A172 (cell line): ENCODE results near the gene KCTD1. TPM values are rescaled to one million over a fixed set of nuclear protein-coding genes. Genes with fewer than 3 reads are reported as not detected.

Experiments
- DNase-seq: peaks from one replicate; pipeline ENCODE4 v3.0.0-alpha.2; 2015; ENCODE audit warnings: low spot score
- total RNA-seq: library from RNA; depleted of rRNA; stranded (reverse); fragments of >200 nt; shearing (Covaris generic); gene quantifications from 2 replicates; pipeline ENCODE4 v1.2.3, GENCODE V29; 2014

KCTD1 gene
- total RNA-seq, 1 experiment from 2014 or later = 12.3 TPM

DNA sequence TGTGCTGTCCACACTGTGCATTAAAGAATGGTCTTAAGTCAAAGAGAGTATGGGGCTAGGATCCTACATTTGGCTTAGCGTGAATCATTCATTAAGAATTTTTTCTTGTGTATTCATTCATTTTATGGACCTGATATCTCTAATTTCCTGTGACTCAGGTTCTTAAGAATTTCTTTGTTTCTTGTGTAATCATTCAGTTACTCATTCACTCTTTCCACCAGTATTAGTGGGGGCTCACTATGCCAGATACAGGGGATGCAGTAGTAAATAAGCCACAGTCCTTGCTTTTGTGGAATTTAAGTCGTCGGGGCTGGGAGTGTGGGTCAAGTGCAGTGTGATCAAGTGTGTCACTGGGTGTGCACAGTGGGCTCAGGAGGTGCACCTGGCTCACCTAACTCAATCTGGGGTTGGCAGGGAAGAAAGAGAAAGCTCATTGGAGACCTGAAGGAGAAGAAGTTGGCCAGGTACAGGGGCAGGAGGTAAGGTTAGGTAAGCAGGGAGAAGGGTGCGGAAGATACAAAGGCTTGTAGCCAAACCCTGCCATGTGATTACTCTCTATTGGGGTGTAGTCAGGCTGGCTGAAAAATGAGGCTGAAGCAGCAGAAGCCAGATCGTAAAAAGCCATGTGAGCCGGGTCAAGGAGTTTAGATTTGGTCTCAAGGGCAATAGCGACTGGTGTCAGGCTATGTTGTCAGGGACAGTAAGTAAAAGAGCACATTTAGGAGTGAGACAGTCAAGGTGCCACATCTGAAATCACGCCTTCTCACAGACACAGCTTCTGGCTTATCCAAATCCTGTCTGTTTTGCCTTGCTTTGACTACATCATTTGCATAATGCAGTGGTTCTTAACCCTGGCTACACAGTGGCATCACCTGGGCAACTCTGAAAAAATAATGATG lies 67.2 kb downstream of the KCTD1 start:
- peak; percentile 97 for DNase-seq

DNA sequence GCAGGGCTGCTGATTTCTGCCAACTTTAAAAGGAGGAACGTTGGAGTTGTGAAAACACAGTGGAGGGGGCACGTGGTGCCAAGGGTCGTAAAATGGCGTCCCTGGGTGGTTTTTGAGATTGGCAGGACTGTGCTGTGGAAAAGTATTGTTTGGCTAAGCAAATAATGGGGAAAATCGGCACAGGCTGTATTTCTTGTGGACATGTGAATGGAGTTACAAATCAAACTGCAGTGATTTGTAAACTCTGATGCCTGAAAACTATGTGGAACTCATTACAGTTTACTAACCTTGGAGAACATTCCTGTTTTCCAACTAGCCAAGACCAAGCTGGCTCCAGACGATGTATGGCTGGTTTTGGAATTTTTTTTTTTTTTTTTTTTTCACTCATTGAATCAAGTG lies 68.7 kb downstream of the KCTD1 start:
- peak; percentile 26 for DNase-seq

DNA sequence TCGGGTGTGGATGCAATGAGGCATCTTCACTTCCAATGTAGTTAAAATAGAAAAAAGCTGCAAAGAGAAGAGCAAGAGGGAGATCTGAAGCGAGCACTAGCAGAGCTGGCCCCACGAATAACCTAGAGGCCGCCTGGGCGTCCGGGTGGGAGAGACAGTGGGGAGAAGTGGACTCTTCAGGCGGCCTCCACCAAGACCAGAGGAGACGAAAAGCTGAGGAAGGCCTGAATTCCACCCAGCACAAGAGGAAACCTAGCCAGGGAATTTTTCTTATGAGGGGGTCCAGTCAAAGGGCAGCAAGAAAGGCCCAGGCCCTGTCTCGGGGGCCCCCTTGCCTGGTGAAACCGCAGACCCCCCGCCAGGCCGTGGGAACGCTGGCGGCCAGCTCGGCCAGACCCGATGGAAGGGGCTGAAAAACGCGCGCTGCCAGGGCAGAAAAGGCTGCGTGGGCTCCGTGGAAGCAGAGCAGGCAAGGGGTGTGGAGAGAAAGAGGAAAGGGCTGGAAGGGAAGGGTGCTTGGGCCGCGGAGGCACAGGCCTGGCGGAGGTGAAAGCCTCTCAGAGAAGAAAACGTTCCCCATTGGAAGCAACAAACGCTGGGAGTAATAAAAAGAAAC lies 69.2 kb downstream of the KCTD1 start:
- no peak for DNase-seq

DNA sequence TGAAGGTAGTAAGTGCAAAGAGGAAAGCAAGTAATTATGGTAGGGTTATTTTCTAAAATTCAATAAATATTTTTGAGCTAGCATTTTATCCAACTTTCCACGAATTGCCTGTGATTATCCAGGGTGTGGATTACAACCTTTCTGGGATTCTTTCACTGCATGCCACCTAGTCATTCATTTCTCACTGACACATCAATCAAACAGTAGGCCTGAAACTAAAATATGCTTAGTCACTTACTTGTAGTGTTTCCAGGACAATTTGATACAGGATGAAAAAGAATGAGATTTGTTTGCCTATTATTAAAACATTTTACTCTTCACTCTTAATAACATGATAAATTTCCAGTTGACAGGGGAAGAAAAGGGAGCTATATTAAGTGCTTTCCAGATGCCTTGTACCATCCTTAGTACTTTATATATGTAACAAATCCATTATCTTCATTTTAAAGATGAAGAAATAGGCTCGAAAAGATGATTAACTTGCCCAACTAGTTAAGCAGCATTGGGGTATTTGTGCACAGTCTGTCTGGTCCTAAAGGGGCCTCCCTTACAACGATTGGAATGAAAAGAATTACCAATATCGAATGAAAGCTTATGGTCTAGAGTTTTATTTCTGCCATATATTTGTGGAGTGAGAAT lies 70.4 kb downstream of the KCTD1 start:
- DNase-seq = peak; percentile 34

DNA sequence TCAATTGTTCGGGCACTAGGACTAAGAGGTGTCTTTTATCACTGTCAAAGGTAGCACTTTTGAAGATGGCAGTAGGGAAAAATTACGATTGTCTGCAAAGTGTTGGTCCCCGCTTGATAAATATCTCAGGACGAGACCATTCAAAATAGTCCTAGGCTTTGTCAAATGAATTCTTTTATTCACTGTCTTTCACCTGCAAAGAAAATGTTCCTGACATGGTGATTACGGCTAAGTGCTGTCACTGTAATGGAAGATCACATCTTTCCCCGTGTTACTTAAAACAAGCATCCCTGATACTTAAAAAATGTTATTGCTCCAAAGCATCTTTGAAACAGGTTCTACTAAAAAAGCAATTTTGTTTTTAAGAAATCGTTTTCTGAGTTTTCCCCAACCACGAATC lies 71.7 kb downstream of the KCTD1 start:
- no peak for DNase-seq

DNA sequence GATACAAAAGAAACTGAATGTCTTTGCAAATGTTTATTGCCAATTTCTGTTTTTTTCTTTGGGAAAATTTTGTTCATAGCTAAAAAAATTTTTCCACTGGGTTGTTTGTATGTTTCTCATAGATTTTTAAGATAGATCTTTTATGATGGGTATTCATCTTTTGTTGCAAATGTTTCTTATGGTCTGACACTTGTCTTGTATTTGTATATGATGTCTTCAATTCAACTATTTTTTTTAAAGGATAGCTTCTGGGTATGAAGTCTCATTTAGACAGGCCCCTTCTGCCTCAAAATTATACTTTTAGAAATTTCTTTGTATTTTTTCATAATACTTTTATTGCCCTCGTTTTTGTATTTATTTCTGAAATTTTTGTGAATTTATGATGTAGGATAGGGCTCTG lies 73.8 kb downstream of the KCTD1 start:
- no peak for DNase-seq

DNA sequence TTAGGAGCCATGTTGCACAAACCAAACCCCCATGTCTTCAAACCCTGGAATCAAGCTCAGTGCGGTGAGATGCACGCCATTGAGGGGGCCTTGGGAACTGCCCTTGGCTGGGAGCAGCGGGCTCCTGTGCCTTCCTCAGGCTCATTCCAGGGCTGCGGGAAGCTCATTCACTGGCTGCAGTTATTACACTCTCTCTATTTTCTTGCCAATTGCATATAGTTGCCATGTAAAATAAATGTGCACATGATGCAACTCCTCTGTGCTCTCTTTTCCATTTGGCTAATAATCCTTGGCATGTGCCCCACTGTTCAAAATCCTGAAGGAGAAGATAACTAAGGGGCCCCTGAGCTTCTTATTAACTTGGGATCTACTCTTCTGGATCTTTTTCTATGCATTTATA lies 74.7 kb downstream of the KCTD1 start:
- DNase-seq = no peak

DNA sequence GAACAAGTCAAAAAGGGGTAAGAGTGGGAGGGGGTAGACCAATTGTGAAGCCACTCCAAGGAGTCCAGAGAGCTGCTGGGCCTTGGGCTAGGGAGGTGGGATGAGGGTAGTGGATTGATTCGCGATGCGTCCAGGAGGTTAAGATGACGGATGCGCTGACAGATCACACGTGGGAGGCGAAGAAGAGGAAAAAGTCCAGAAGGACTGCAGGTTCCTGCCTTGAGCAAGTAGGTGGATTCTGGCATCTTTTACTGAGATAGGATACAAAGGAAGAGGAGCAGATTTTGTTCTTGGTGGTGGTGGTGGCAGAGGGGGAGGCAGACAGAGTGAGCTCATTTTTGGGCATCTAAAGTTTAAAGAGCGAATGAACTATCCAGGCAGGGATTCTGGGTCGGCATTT lies 76.5 kb downstream of the KCTD1 start:
- DNase-seq = no peak

DNA sequence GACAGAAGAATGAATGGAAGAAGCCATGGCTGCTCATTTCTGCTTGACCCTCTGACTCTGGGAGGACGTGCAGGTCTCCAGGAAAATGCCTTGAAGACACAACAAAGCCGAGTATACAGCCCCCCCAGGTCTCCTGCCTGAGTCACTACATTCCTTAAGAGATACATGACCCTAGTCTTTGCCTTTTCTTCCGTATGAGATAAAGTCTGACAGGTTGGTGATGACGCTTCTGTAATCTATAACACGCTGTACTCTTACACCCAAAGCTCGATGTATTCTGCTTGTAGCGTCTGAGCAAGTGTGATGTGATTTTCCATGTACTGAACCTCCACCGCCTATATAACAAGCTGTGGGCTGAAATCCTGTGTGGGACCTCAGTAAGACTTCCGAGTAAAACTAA lies 77.3 kb downstream of the KCTD1 start:
- DNase-seq = peak; percentile 73

DNA sequence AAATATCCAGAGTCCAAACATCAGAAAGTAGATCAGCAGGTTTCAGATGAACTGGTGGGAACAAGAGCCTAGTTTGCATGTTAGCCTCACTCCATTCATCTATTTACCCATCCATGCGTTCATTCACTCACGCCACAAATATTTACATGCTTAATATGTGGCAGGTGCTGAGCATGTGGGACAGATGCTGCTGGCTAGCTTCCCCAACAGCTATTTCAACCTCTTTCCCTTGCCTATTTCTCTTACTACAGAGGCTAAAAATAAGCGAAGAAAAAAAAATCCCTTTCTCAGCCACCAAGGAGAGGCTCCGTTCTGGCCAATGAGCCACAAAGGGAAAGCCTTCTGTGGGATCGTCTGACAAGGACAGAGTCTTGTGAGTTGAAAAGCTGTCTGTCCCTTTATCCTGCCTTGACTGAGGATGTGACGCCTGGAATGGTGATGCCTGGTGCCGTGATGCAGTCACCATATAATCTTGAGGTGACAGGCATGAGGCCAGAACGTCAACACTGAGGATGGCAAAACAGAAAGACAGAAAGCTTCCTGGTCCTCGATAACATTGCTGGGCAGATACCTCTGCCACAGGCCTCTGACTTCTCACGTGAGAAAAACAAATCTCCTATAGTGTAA lies 78.2 kb downstream of the KCTD1 start:
- DNase-seq = no peak

DNA sequence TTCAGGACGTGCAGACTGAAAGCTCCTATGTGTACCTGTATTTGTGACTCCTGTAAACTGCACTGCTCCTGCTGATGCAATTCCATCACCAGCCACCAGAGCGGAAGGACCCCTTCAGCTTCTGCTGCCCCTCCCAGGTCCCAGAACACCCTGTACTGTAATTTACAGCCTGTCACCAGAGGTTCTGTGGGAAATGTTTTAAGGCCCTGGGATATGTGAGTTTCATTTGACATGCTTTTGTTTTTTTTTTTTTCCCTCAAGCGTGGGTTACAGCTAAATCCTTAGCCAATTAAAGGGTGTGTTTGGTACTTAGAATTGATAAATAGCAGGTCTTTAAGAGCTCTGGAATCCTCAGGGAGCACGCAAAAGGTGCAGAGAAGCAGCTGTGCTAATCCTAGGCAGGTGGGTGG lies 79.4 kb downstream of the KCTD1 start:
- peak; percentile 71 for DNase-seq

DNA sequence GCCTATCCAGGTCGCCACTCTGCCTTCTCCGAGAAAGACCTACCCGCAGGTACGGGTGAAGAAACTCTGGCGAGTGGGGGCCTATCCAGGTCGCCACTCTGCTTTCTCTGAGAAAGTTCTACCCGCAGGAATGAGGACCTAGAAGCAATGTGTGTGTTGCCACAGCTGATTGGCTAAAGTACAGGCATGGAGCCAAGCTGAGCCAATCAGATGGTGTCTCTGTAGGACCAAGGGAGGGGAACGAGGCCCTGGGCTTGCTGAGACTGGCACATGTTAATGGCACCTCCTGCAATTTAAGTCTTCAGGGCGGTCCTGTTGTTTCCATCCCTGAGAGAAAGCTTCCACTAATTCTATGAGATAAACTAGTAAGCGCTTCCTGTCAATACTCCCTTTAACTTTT lies 82.3 kb downstream of the KCTD1 start:
- no peak for DNase-seq

DNA sequence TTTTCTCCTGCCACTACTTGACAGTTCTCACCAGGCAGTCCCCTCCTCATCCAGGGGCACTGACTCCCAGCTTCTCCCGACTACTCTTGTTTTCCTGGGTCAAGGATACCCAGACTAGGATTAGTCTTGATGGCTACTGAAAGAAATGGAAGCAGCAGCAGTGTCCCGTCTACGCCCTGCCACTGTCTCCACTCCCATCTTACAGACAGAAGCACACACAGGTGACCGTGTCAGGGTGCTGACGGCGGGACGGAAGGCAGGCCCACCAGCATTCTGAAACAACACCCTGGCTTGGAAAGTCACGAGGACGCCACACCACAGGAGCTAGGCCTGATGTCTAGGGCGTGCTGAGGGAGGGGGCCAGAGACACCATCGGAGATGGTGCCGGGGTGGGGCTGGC lies 82.9 kb downstream of the KCTD1 start:
- no peak for DNase-seq

DNA sequence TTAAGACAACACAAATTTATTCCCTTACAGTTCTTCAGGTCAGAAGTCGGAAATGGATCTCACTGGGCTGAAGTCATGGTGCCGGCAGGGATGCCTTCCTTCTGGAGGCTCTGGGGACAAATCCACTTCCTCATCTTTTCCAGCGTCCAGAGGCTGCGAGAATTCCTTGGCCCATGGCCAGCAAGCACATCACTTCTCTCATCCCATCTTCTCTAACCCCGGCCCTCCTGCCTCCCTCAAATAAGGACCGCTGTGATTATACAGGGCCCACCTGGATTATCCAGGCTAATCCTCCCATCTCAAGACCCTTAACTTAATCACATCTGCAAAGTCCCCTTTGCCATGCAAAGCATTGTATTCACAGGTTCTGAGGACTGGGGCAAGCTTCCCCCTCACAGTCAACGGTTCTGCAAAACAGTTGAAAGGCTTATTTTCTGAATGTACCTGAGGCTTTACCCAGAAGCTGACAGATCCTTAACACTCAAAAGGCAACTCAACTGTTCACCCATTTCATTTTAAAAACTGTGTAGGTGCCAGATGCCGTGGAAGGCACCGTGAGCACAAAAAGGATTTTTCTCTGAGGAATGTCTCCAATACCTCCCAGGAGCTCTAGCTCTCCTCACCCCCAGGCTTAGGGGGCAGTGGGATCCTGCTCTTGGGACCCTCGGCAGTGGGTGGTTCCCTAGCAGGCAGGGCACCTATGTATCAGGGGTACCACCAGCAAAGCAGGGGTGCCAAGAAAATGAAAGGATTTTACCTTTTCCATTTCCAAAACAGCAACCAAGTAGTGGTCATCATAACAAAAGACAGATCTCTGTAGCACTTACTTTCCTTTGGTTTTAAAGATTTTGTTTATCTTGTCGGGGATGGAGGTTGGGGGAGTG lies 84.0 kb downstream of the KCTD1 start:
- DNase-seq = no peak

DNA sequence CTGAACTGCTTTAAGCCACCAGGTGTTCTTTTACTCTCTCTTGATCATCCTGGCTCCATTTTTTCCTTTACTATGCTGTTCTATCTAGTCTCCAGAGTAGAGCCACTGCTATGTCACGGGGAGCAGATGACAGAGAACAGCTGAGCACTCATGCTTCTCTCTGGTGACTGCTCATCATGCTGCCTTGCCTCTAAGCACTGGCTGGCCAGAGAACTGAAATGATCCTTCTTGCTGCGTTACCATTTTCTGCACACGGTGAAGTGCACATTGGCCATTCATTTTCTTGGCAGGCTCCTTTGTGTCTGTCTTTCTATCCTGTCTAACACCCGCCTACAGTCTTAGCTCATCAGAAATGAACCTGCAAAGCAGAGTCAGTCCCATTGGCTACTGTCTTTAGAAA lies 86.0 kb downstream of the KCTD1 start:
- DNase-seq = no peak

DNA sequence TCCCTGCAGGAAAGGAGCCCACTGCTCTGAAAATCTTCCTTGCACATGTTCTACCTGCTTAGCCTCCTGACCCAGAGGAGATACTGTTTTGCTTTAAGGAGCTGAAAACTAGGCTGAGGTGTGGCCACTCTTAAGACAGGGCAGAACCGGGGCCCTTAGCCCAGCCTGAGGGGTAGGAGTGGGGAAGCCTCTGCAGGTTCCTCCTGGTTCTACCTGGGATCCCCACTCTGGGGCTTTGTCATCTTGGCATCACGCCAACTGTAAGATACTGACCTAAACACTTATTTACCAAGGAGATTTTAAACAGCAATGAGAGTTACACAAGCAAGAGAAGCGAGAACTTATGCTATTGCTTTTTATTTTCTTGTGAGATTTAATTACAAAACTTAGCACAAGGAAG lies 86.9 kb downstream of the KCTD1 start:
- no peak for DNase-seq

DNA sequence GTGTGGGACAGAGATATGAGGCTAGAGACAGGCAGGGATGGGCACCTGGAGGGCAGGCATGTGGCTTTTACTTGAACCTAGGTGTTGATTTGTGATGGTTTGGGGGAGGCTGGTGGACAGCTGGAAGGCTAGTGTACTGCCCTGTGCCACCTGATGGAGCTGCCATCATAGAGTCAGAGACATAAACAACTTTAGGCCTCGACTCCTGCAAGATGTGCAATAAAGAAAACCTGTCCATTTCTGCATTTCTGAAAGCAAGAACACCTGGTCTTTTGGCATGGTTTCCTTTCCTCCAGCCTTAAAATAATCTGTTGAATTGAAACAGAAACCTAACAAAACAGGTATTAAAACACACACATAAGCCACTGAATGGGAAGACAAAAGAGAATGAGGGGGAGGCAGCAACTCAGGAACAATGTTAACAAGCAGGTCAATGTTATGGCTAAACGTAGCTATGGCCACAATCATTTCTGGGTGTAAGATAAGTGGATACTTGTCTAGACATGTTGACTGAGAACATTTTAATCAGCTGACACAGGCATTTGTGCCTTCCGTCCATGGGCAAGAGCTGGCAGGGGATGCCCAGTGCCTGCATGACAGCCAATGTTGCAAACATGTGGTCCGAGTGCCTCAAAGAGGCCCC lies 87.8 kb downstream of the KCTD1 start:
- no peak for DNase-seq

DNA sequence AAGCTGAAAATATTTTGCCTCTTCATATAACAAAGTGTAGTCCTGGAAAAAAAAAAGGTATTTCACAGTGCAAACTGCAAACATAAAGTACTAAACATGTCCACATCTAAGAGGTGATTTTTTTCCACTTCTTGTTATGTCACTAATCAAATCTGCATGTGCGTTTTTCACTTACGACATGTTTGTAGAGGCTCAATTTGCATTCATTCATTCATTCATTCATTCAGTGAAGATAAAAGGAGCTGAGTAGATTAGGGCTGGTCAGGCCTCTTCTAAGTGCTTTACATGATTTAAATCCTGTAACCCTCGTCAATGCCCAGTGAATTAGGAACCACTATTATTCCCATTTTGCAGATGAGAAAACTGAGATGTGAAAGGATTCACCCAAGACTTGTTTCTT lies 88.5 kb downstream of the KCTD1 start:
- no peak for DNase-seq

DNA sequence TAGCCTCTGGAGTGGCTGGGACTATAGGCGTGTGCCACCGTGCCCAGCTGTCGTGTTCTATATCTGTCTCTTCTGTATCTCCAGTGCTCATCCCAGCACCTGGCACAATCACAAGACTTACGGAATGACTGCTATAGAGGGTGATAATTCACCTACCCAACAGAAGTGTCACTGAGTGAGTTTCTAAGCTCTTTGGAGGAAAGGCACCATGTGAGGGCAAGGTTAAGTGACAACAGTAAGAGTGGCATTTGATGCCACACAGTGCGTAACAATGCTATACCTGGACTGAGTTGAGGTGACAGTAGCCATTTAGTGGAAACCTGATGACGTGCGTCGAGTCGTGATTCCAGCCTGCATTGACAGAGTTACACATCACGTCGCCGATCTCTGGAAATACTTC lies 89.0 kb downstream of the KCTD1 start:
- DNase-seq = no peak

DNA sequence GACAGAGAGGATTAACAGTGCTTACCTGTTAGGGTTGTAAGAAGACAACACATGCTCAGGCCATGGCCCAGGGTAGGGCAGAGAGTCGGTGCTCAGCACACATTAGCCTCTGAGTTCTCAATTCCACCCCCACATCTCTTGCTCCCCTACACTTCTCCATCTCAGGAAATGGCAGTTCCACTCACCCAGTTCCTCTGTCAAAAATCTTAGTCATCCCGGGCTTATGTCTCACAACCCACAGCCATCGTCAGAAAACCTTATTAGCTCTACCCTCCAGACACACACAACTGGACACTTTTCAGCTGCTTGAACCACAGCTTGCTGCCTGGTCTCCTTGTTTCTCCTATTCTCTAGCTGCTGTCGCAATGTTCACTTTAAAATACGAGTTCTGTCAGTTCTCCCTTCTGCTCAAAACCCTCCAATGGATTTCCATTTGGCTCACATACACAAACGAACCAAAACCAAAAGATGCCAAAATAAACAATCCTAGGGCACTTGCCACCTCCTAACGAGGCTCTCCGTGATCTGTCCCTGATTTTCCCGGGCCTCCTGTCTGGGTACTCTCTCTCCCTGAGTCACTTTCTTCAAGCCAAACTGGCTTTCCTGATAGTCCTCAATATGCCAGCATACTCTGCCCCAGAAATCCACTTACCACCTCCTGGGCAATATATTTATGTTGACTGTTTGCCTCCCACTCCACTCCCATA lies 89.7 kb downstream of the KCTD1 start:
- peak; percentile 49 for DNase-seq
